NT2/D1 (cell line): ENCODE data around the gene OR4Q3.
"Not testable (repeated sequence)": the region's sequence is repeated elsewhere in the genome, so short reads cannot be mapped to it uniquely, and the experiment has no call there.

Experiments
- DNase-seq: peaks from one replicate; pipeline ENCODE4 v3.0.0-alpha.2; 2011; ENCODE audit warnings: low read depth, low spot score
- H3K27me3 ChIP-seq: 2 replicates; pipeline ENCODE4 v1.6.0; 2011; ENCODE audit warnings: mild to moderate bottlenecking; ENCODE audit not compliant: insufficient read length, insufficient read depth
- H3K36me3 ChIP-seq: 2 replicates; pipeline ENCODE4 v1.6.1; 2011; ENCODE audit warnings: mild to moderate bottlenecking, low read length, mixed read lengths; ENCODE audit not compliant: insufficient read depth, insufficient read length
- H3K4me1 ChIP-seq: 2 replicates; pipeline ENCODE4 v1.5.1; 2011; ENCODE audit not compliant: insufficient read depth, insufficient read length
- H3K4me3 ChIP-seq: 2 replicates; pipeline ENCODE4 v1.5.1; 2011; ENCODE audit warnings: low read depth; ENCODE audit not compliant: insufficient read length
- H3K9ac ChIP-seq: 2 replicates; pipeline ENCODE4 v1.6.0; 2011; ENCODE audit warnings: low read depth; ENCODE audit not compliant: insufficient read length
- H3K9me3 ChIP-seq: 2 replicates; pipeline ENCODE4 v1.5.1; 2011; ENCODE audit warnings: mild to moderate bottlenecking, low read length; ENCODE audit not compliant: insufficient read depth
- SUZ12 ChIP-seq: IDR thresholded peaks from 2 replicates; pipeline ENCODE4 v1.6.1; 2011; ENCODE audit not compliant: insufficient read length, insufficient read depth; ENCODE audit errors: extremely low read depth
- YY1 ChIP-seq: IDR thresholded peaks from 2 replicates; pipeline ENCODE4 v1.6.1; 2011; ENCODE audit not compliant: insufficient read length, insufficient read depth
- ZNF274 ChIP-seq: IDR thresholded peaks from 2 replicates; pipeline ENCODE4 v1.6.1; 2011; ENCODE audit warnings: mild to moderate bottlenecking, low read depth, low read length

OR4Q3 gene

GRCh38 chr14:19743256-19743655 is at the start of gene OR4Q3:
OR4Q3 (plus strand) TSS chr14:19743571.
- DNase-seq = no peak
- Histone ChIP-seq H3K27me3 (no peaks in the 10 kb centered on the region), H3K4me3 (no peak within 1 kb of the TSS), H3K36me3 (no peaks in the 10 kb centered on the region), H3K9me3 (no peaks in the 10 kb centered on the region), H3K9ac (no peak within 1 kb of the TSS), H3K4me1 (no peaks in the 10 kb centered on the region)
- TF ChIP-seq ZNF274 = no peak
- TF ChIP-seq YY1 = no peak
- TF ChIP-seq SUZ12 = no peak

GRCh38 chr14:19729359-19729758 is 14.0 kb upstream of the OR4Q3 start:
- no peak overlapping the region for H3K4me3 ChIP-seq
- H3K9ac ChIP-seq = no peak overlapping the region
- H3K4me1 ChIP-seq = no peaks in the 10 kb centered on the region
- no peaks in the 10 kb centered on the region for H3K9me3 ChIP-seq
- TF ChIP-seq YY1 = no peak
- no peak for TF ChIP-seq SUZ12
- no peak for TF ChIP-seq ZNF274
- no peak for DNase-seq
- H3K36me3 ChIP-seq = no peaks in the 10 kb centered on the region
- no peaks in the 10 kb centered on the region for H3K27me3 ChIP-seq

GRCh38 chr14:19729763-19730162 is 13.6 kb upstream of the OR4Q3 start:
- Histone ChIP-seq H3K4me3 (no peak overlapping the region), H3K9ac (no peak overlapping the region), H3K9me3 (no peaks in the 10 kb centered on the region), H3K27me3 (no peaks in the 10 kb centered on the region), H3K4me1 (no peaks in the 10 kb centered on the region), H3K36me3 (no peaks in the 10 kb centered on the region)
- no peak for TF ChIP-seq ZNF274
- TF ChIP-seq SUZ12 = no peak
- TF ChIP-seq YY1 = no peak
- no peak for DNase-seq

- H3K27me3 ChIP-seq, DNase-seq, H3K36me3 ChIP-seq, H3K4me1 ChIP-seq, H3K9me3 ChIP-seq, H3K9ac ChIP-seq, H3K4me3 ChIP-seq: not testable (repeated sequence)
These were observed 9.5 kb upstream of the OR4Q3 start for GRCh38 chr14:19733893-19734292.

GRCh38 chr14:19752316-19752715 is 8.9 kb downstream of the OR4Q3 start:
- H3K36me3 ChIP-seq, DNase-seq, H3K9me3 ChIP-seq, H3K27me3 ChIP-seq, H3K9ac ChIP-seq, H3K4me3 ChIP-seq, H3K4me1 ChIP-seq: not testable (repeated sequence)

- H3K4me1 ChIP-seq = no peaks in the 10 kb centered on the region
- no peak overlapping the region for H3K4me3 ChIP-seq
- no peaks in the 10 kb centered on the region for H3K9me3 ChIP-seq
- TF ChIP-seq SUZ12 = no peak
- no peak for TF ChIP-seq ZNF274
- TF ChIP-seq YY1 = no peak
- DNase-seq = no peak
- no peaks in the 10 kb centered on the region for H3K36me3 ChIP-seq
- H3K27me3 ChIP-seq = no peaks in the 10 kb centered on the region
- no peak overlapping the region for H3K9ac ChIP-seq
These were observed 10.8 kb downstream of the OR4Q3 start for GRCh38 chr14:19754172-19754571.

GRCh38 chr14:19771491-19771890 is 28.1 kb downstream of the OR4Q3 start:
- H3K9ac ChIP-seq, H3K4me1 ChIP-seq, DNase-seq, H3K36me3 ChIP-seq, H3K27me3 ChIP-seq, H3K4me3 ChIP-seq: not testable (repeated sequence)
- H3K9me3 ChIP-seq = peaks cover 12% of the 10 kb centered on the region; the same call in 1 of the 2 replicates

GRCh38 chr14:19771895-19772430 is 28.6 kb downstream of the OR4Q3 start:
- no peak overlapping the region for H3K4me3 ChIP-seq
- no peaks in the 10 kb centered on the region for H3K27me3 ChIP-seq
- no peak for DNase-seq
- peaks cover 12% of the 10 kb centered on the region; the same call in 1 of the 2 replicates for H3K9me3 ChIP-seq
- H3K4me1 ChIP-seq = no peaks in the 10 kb centered on the region
- no peak for TF ChIP-seq YY1
- TF ChIP-seq SUZ12 = no peak
- TF ChIP-seq ZNF274 = no peak
- no peaks in the 10 kb centered on the region for H3K36me3 ChIP-seq
- no peak overlapping the region for H3K9ac ChIP-seq

GRCh38 chr14:19772454-19772853 is 29.1 kb downstream of the OR4Q3 start:
- peaks cover 12% of the 10 kb centered on the region; the same call in 1 of the 2 replicates for H3K9me3 ChIP-seq
- not testable (repeated sequence) for H3K36me3 ChIP-seq, H3K27me3 ChIP-seq, H3K9ac ChIP-seq, H3K4me3 ChIP-seq, H3K4me1 ChIP-seq, DNase-seq

GRCh38 chr14:19773204-19773603 is 29.8 kb downstream of the OR4Q3 start, which contains the start of gene OR4M1:
OR4M1 (plus strand) TSS chr14:19773504; CDS start chr14:19780323, 6,819 bp downstream.
- H3K9ac ChIP-seq, H3K27me3 ChIP-seq, H3K4me1 ChIP-seq, H3K4me3 ChIP-seq, DNase-seq, H3K36me3 ChIP-seq: not testable (repeated sequence)
- H3K9me3 ChIP-seq = peaks cover 12% of the 10 kb centered on the region; the same call in 1 of the 2 replicates
